Suprapubic skin (tissue), 4 donors: Measurements from ENCODE around the gene CAPZA1.

Source experiments
- CTCF ChIP-seq, 2 donors: fragments of 200-600 bp in 1 of 2; fragments of 450-650 bp in 1 of 2; sonication (generic) in 1 of 2; IDR thresholded peaks; one replicate each; pipeline ENCODE4 v1.5.1; 2016 to 2019; ENCODE audit warnings: antibody characterized with exemption in 2 of 2, mild to moderate bottlenecking in 1 of 2, moderate library complexity in 1 of 2
- EP300 ChIP-seq: sonication (generic); formaldehyde crosslinking; IDR thresholded peaks from one replicate; pipeline ENCODE4 v1.6.1; 2017; ENCODE audit warnings: antibody characterized with exemption
- POLR2A ChIP-seq, 2 donors: fragments of 450-650 bp; IDR thresholded peaks; one replicate each; pipeline ENCODE4 v1.6.1; 2017; ENCODE audit warnings: antibody characterized with exemption in 2 of 2, mild to moderate bottlenecking in 2 of 2, moderate library complexity in 2 of 2
- POLR2AphosphoS5 ChIP-seq, 3 donors: sonication (generic); formaldehyde crosslinking; IDR thresholded peaks; one replicate each; pipeline ENCODE4 v1.6.1; 2017; ENCODE audit warnings: antibody characterized with exemption in 3 of 3

- TF ChIP-seq CTCF (IDR thresholded peaks at IDR 0.05): no peak
- no peak for TF ChIP-seq POLR2A (IDR thresholded peaks at IDR 0.05)
- TF ChIP-seq POLR2AphosphoS5 (IDR thresholded peaks at IDR 0.05): no peak
- no peak for TF ChIP-seq EP300
Observed at GRCh38 chr1:112579801-112580510, 39.7 kb upstream of the CAPZA1 start.
